SU-DHL-6 (cell line): ENCODE results near the gene SLC13A4.

Source experiments
- H2AFZ ChIP-seq: fragments of 200-600 bp; sonication (generic); 2 replicates; pipeline ENCODE4 v1.6.1; 2014; ENCODE audit warnings: low read depth, mild to moderate bottlenecking, moderate library complexity, mixed read lengths, antibody characterized with exemption, low read length; ENCODE audit not compliant: severe bottlenecking
- H3F3A ChIP-seq: fragments of 200-600 bp; shearing (Covaris generic); 2 replicates; pipeline ENCODE4 v1.6.0; 2016; ENCODE audit warnings: antibody characterized with exemption, mild to moderate bottlenecking; ENCODE audit not compliant: insufficient read depth
- H3K27ac ChIP-seq: fragments of 200-600 bp; sonication (generic); 2 replicates; pipeline ENCODE4 v1.5.1; 2016; ENCODE audit warnings: low read depth, mild to moderate bottlenecking, low read length, moderate library complexity, mixed read lengths
- H3K27me3 ChIP-seq: fragments of 200-600 bp; sonication (generic), shearing (Covaris generic); 2 replicates; pipeline ENCODE4 v1.6.0; 2014; ENCODE audit warnings: mild to moderate bottlenecking, low read length
- H3K36me3 ChIP-seq: fragments of 200-600 bp; sonication (generic); 2 replicates; pipeline ENCODE4 v1.6.1; 2014; ENCODE audit warnings: mild to moderate bottlenecking, low read length, mixed read lengths
- H3K4me2 ChIP-seq: fragments of 300-600, 200-600 bp; shearing (Covaris generic), sonication (generic); 2 replicates; pipeline ENCODE4 v1.6.0; 2014; ENCODE audit warnings: low read length, low read depth, mild to moderate bottlenecking; ENCODE audit not compliant: poor library complexity, severe bottlenecking
- H3K4me3 ChIP-seq: fragments of 200-600 bp; sonication (generic); 2 replicates; pipeline ENCODE4 v1.5.1; 2014; ENCODE audit warnings: antibody characterized with exemption, low read length, mild to moderate bottlenecking, mixed read lengths; ENCODE audit not compliant: insufficient read depth, poor library complexity, severe bottlenecking
- H3K79me2 ChIP-seq: fragments of 200-600 bp; sonication (generic); 2 replicates; pipeline ENCODE4 v1.6.1; 2014; ENCODE audit warnings: mild to moderate bottlenecking, low read length, moderate library complexity; ENCODE audit not compliant: insufficient read depth
- H3K9ac ChIP-seq: fragments of 200-600 bp; sonication (generic); 2 replicates; pipeline ENCODE4 v1.7.0; 2014; ENCODE audit warnings: mild to moderate bottlenecking, low read length
- H3K9me2 ChIP-seq: fragments of 200-600 bp; sonication (generic); replicated peaks from 2 replicates; pipeline ENCODE4 v1.6.1; 2014; ENCODE audit warnings: low read length; ENCODE audit not compliant: insufficient read depth
- H3K9me3 ChIP-seq: fragments of 200-600 bp; sonication (generic); 2 replicates; pipeline ENCODE4 v1.6.1; 2014; ENCODE audit warnings: low read length, mixed read lengths; ENCODE audit not compliant: insufficient read depth
- H4K20me1 ChIP-seq: fragments of 200-600 bp; sonication (generic); 2 replicates; pipeline ENCODE4 v1.6.1; 2014; ENCODE audit warnings: low read depth, mild to moderate bottlenecking, antibody characterized with exemption, low read length, moderate library complexity, mixed read lengths
- CTCF ChIP-seq: fragments of 200-600 bp; sonication (generic); IDR thresholded peaks from one replicate; pipeline ENCODE4 v1.5.1; 2017; ENCODE audit warnings: antibody characterized with exemption, mild to moderate bottlenecking, low read length, moderate library complexity; ENCODE audit not compliant: insufficient read depth, poor library complexity, severe bottlenecking
- EZH2phosphoT487 ChIP-seq: fragments of 200-600 bp; sonication (generic), shearing (Covaris generic); conservative IDR thresholded peaks from 2 replicates; pipeline ENCODE4 v1.6.1; 2018; ENCODE audit warnings: mild to moderate bottlenecking, antibody characterized with exemption, low read length, moderate library complexity, mixed read lengths

The SLC13A4 gene

GRCh38 chr7:135773464-135773863 is 45.5 kb upstream of the SLC13A4 start:
- Histone ChIP-seq H4K20me1 (no peaks in the 10 kb centered on the region), H3K79me2 (no peaks in the 10 kb centered on the region), H3K4me2 (no peak overlapping the region), H3K27me3 (no peaks in the 10 kb centered on the region), H3K9me2 (no peaks in the 10 kb centered on the region), H3K9ac (no peak overlapping the region), H2AFZ (no peak overlapping the region), H3K36me3 (no peaks in the 10 kb centered on the region), H3K9me3 (no peaks in the 10 kb centered on the region), H3K27ac (no peak overlapping the region), H3F3A (no peaks in the 10 kb centered on the region), H3K4me3 (no peak overlapping the region)
- TF ChIP-seq EZH2phosphoT487 (no peak), CTCF (no peak)

GRCh38 chr7:135772639-135773222 is 44.7 kb upstream of the SLC13A4 start:
- Histone ChIP-seq H3K9ac (no peak overlapping the region), H3K4me3 (no peak overlapping the region), H3K27ac (no peak overlapping the region), H3K9me2 (no peaks in the 10 kb centered on the region), H3K36me3 (no peaks in the 10 kb centered on the region), H3K79me2 (no peaks in the 10 kb centered on the region), H3K9me3 (no peaks in the 10 kb centered on the region), H3F3A (no peaks in the 10 kb centered on the region), H3K4me2 (no peak overlapping the region), H2AFZ (no peak overlapping the region), H4K20me1 (no peaks in the 10 kb centered on the region), H3K27me3 (no peaks in the 10 kb centered on the region)
- TF ChIP-seq EZH2phosphoT487 (no peak), CTCF (no peak)

GRCh38 chr7:135771961-135772638 is 44.1 kb upstream of the SLC13A4 start:
- H3F3A ChIP-seq = no peaks in the 10 kb centered on the region
- no peaks in the 10 kb centered on the region for H3K36me3 ChIP-seq
- no peak overlapping the region for H2AFZ ChIP-seq
- no peaks in the 10 kb centered on the region for H3K79me2 ChIP-seq
- no peak overlapping the region for H3K4me2 ChIP-seq
- no peaks in the 10 kb centered on the region for H3K9me3 ChIP-seq
- H3K9me2 ChIP-seq = no peaks in the 10 kb centered on the region
- TF ChIP-seq EZH2phosphoT487 (no peak), CTCF (no peak)
- no peaks in the 10 kb centered on the region for H3K27me3 ChIP-seq
- no peak overlapping the region for H3K9ac ChIP-seq
- H3K27ac ChIP-seq = no peak overlapping the region
- H4K20me1 ChIP-seq = no peaks in the 10 kb centered on the region
- no peak overlapping the region for H3K4me3 ChIP-seq
